Activated B cell treated with CpG ODN at 0.5 μM for 24 hours (primary cell): ENCODE results near the gene FARP1. TPM values are rescaled to one million over a fixed set of nuclear protein-coding genes. Genes with fewer than 3 reads are reported as not detected.

Experiments used
- ATAC-seq: fragments of 200-7000 bp; cut with Tn5 transposase; one replicate; pipeline ENCODE4 v1.10.0; 2021; ENCODE audit warnings: low read depth, mild to moderate bottlenecking, moderate library complexity
- CTCF ChIA-PET: fragments of 350-600 bp; sonication (Branson Sonifier 250); formaldehyde crosslinking; loops from one replicate; lab custom pipeline; 2021; ENCODE audit warnings: antibody characterized with exemption; lab: Charles Lee
- POLR2A ChIA-PET: fragments of 350-600 bp; sonication (Branson Sonifier 250); formaldehyde crosslinking; loops from one replicate; lab custom pipeline; 2021; ENCODE audit warnings: antibody characterized with exemption; lab: Charles Lee
- DNase-seq: peaks from one replicate; pipeline ENCODE4 v3.0.0; 2022
- H3K27ac Mint-ChIP-seq: one replicate; pipeline ENCODE4 v1.8.0; 2020; ENCODE audit warnings: mixed read lengths
- H3K27me3 Mint-ChIP-seq: one replicate; pipeline ENCODE4 v1.8.0; 2021; ENCODE audit warnings: mixed read lengths
- H3K36me3 Mint-ChIP-seq: one replicate; pipeline ENCODE4 v1.8.0; 2021; ENCODE audit warnings: low read depth, mixed read lengths
- H3K4me1 Mint-ChIP-seq: one replicate; pipeline ENCODE4 v1.8.0; 2021; ENCODE audit warnings: mixed read lengths
- H3K4me3 Mint-ChIP-seq: one replicate; pipeline ENCODE4 v1.8.0; 2020; ENCODE audit warnings: mild to moderate bottlenecking, mixed read lengths
- H3K9me3 Mint-ChIP-seq: one replicate; pipeline ENCODE4 v1.8.0; 2020; ENCODE audit warnings: mixed read lengths
- CTCF ChIP-seq: fragments of 200-600 bp; IDR thresholded peaks from one replicate; pipeline ENCODE4 v1.8.0; 2022; ENCODE audit warnings: antibody characterized with exemption, mild to moderate bottlenecking
- intact Hi-C: fragments of 100-400 bp; cut with micrococcal nuclease; formaldehyde crosslinking; loops from one replicate; pipeline ENCODE4 v1.15.1; 2024
- total RNA-seq: library from RNA; stranded (reverse); gene quantifications from 2 replicates; pipeline ENCODE4 v1.2.3, GENCODE V29; 2022

Gene FARP1
- total RNA-seq, 1 donor from 2014 or later: 2.1 TPM

- ChIA-PET POLR2A (no interaction called here), CTCF (no interaction called here)
- no peaks in the 10 kb centered on the region for H3K36me3 Mint-ChIP-seq
- H3K27ac Mint-ChIP-seq: no peak overlapping the region
- intact Hi-C loops: no loop called here
- TF ChIP-seq CTCF: no peak
- no peak for DNase-seq
- peaks cover 1% of the 10 kb centered on the region for H3K9me3 Mint-ChIP-seq
- ATAC-seq: no peak
- peaks cover 4% of the 10 kb centered on the region for H3K27me3 Mint-ChIP-seq
- H3K4me1 Mint-ChIP-seq: no peaks in the 10 kb centered on the region
- H3K4me3 Mint-ChIP-seq: no peak overlapping the region
These were observed 279.2 kb downstream of the FARP1 start for GRCh38 chr13:98422046-98422445.

GRCh38 chr13:98423417-98423816, 280.5 kb downstream of the FARP1 start:
- Mint-ChIP-seq H3K27ac (no peak overlapping the region), H3K27me3 (peaks cover 8% of the 10 kb centered on the region), H3K4me1 (no peaks in the 10 kb centered on the region), H3K4me3 (no peak overlapping the region), H3K36me3 (no peaks in the 10 kb centered on the region), H3K9me3 (no peaks in the 10 kb centered on the region)
- ATAC-seq (no peak), DNase-seq (no peak)
- ChIA-PET CTCF (no interaction called here), POLR2A (no interaction called here)
- no peak for TF ChIP-seq CTCF
- intact Hi-C loops: no loop called here

GRCh38 chr13:98427331-98427995, 284.6 kb downstream of the FARP1 start:
- Mint-ChIP-seq H3K4me3 (no peak overlapping the region), H3K27ac (no peak overlapping the region), H3K4me1 (no peaks in the 10 kb centered on the region), H3K9me3 (no peaks in the 10 kb centered on the region), H3K27me3 (peaks cover 22% of the 10 kb centered on the region), H3K36me3 (no peaks in the 10 kb centered on the region)
- ChIA-PET POLR2A (no interaction called here), CTCF (no interaction called here)
- intact Hi-C loops: no loop called here
- ATAC-seq (no peak), DNase-seq (no peak)
- no peak for TF ChIP-seq CTCF

- ATAC-seq (no peak), DNase-seq (no peak)
- TF ChIP-seq CTCF: no peak
- no peaks in the 10 kb centered on the region for H3K36me3 Mint-ChIP-seq
- no peaks in the 10 kb centered on the region for H3K4me1 Mint-ChIP-seq
- H3K9me3 Mint-ChIP-seq: no peaks in the 10 kb centered on the region
- ChIA-PET POLR2A (no interaction called here), CTCF (no interaction called here)
- intact Hi-C loops: no loop called here
- H3K27ac Mint-ChIP-seq: no peak overlapping the region
- H3K27me3 Mint-ChIP-seq: peaks cover 22% of the 10 kb centered on the region
- no peak overlapping the region for H3K4me3 Mint-ChIP-seq
These were observed 285.5 kb downstream of the FARP1 start for GRCh38 chr13:98428256-98428966.

GRCh38 chr13:98429081-98429480, 286.2 kb downstream of the FARP1 start:
- no peak for DNase-seq
- no peak overlapping the region for H3K27ac Mint-ChIP-seq
- H3K4me1 Mint-ChIP-seq: no peaks in the 10 kb centered on the region
- intact Hi-C loops: no loop called here
- TF ChIP-seq CTCF: no peak
- POLR2A ChIA-PET: no interaction called here
- CTCF ChIA-PET: no interaction called here
- ATAC-seq: no peak
- H3K27me3 Mint-ChIP-seq: peaks cover 22% of the 10 kb centered on the region
- H3K9me3 Mint-ChIP-seq: no peaks in the 10 kb centered on the region
- H3K4me3 Mint-ChIP-seq: no peak overlapping the region
- H3K36me3 Mint-ChIP-seq: no peaks in the 10 kb centered on the region
